ENCODE results near the gene DNM2. TPM values are rescaled to one million over a fixed set of nuclear protein-coding genes. Genes with fewer than 3 reads are reported as not detected.

Gene DNM2
- total and polyA plus RNA-seq, 2 of the 13 experiments (the other 11 are each of a cell fraction or from before 2014, with no cell fraction given) = 41.7 to 59.8 TPM

- no peak for TF ChIP-seq ZNF343 (CRISPR knock-in tag; IDR thresholded peaks at IDR 0.05)
- TF ChIP-seq ZNF878 (CRISPR knock-in tag; IDR thresholded peaks at IDR 0.05) = no peak
- no peak for TF ChIP-seq HES4 (CRISPR knock-in tag; IDR thresholded peaks at IDR 0.05; ENCODE audit: borderline replicate concordance)
- TF ChIP-seq NRL (CRISPR knock-in tag; IDR thresholded peaks at IDR 0.05; ENCODE audit: borderline replicate concordance) = 0 out of 2 replicates have a peak, but pooled peaks have one; percentile 36
- TF ChIP-seq, protein P1, sequence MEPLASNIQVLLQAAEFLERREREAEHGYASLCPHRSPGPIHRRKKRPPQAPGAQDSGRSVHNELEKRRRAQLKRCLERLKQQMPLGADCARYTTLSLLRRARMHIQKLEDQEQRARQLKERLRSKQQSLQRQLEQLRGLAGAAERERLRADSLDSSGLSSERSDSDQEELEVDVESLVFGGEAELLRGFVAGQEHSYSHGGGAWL (CRISPR knock-in tag; IDR thresholded peaks at IDR 0.05) = no peak
- no peak for TF ChIP-seq ZNF101 (CRISPR knock-in tag; IDR thresholded peaks at IDR 0.05; ENCODE audit: borderline replicate concordance, low read depth)
- TF ChIP-seq SIX1 (CRISPR knock-in tag; IDR thresholded peaks at IDR 0.05; ENCODE audit: borderline replicate concordance) = no peak
- TF ChIP-seq CHD2 (IDR thresholded peaks at IDR 0.05; ENCODE audit: low read depth, low read length) = no peak
- TF ChIP-seq, protein P2, sequence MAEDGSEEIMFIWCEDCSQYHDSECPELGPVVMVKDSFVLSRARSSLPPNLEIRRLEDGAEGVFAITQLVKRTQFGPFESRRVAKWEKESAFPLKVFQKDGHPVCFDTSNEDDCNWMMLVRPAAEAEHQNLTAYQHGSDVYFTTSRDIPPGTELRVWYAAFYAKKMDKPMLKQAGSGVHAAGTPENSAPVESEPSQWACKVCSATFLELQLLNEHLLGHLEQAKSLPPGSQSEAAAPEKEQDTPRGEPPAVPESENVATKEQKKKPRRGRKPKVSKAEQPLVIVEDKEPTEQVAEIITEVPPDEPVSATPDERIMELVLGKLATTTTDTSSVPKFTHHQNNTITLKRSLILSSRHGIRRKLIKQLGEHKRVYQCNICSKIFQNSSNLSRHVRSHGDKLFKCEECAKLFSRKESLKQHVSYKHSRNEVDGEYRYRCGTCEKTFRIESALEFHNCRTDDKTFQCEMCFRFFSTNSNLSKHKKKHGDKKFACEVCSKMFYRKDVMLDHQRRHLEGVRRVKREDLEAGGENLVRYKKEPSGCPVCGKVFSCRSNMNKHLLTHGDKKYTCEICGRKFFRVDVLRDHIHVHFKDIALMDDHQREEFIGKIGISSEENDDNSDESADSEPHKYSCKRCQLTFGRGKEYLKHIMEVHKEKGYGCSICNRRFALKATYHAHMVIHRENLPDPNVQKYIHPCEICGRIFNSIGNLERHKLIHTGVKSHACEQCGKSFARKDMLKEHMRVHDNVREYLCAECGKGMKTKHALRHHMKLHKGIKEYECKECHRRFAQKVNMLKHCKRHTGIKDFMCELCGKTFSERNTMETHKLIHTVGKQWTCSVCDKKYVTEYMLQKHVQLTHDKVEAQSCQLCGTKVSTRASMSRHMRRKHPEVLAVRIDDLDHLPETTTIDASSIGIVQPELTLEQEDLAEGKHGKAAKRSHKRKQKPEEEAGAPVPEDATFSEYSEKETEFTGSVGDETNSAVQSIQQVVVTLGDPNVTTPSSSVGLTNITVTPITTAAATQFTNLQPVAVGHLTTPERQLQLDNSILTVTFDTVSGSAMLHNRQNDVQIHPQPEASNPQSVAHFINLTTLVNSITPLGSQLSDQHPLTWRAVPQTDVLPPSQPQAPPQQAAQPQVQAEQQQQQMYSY (CRISPR knock-in tag; IDR thresholded peaks at IDR 0.05) = peak; percentile 23; the same call in 1 of the 2 replicates
- no peak for TF ChIP-seq ZNF672 (CRISPR knock-in tag; IDR thresholded peaks at IDR 0.05)
- peak; percentile 35; the same call in 1 of the 2 replicates for TF ChIP-seq GATAD2A (CRISPR knock-in tag; IDR thresholded peaks at IDR 0.05)
- TF ChIP-seq MXD1 (CRISPR knock-in tag; IDR thresholded peaks at IDR 0.05) = peak; percentile 23; the same call in 1 of the 2 replicates
- TF ChIP-seq CERS6 (CRISPR knock-in tag; IDR thresholded peaks at IDR 0.05) = no peak
- TF ChIP-seq ZNF563 (CRISPR knock-in tag; IDR thresholded peaks at IDR 0.05) = no peak
- peak; percentile 47; the same call in 1 of the 2 replicates for TF ChIP-seq YEATS4 (CRISPR knock-in tag; IDR thresholded peaks at IDR 0.05; ENCODE audit: borderline replicate concordance)
- no peak for TF ChIP-seq AGO2 (optimal IDR thresholded peaks at IDR 0.05; ENCODE audit: low read depth, low read length)
- TF ChIP-seq SIN3A (IDR thresholded peaks at IDR 0.05; ENCODE audit: borderline replicate concordance, low read depth, low read length) = 0 out of 2 replicates have a peak, but pooled peaks have one; percentile 25
- peak; percentile 52 for TF ChIP-seq ZNF18 (CRISPR knock-in tag; IDR thresholded peaks at IDR 0.05; ENCODE audit: insufficient replicate concordance)
- peak; percentile 1; the same call in 1 of the 2 replicates for TF ChIP-seq PHF20 (CRISPR knock-in tag; IDR thresholded peaks at IDR 0.05)
- no peak for TF ChIP-seq ZNF619 (CRISPR knock-in tag; IDR thresholded peaks at IDR 0.05)
- TF ChIP-seq DDIT3 (CRISPR knock-in tag; IDR thresholded peaks at IDR 0.05) = no peak
These were observed 154.0 kb downstream of the DNM2 start (continued) for GRCh38 chr19:10871711-10872545.

Measured in HepG2 (cell line).